WI38 (cell line): ENCODE measurements around the gene MANEAL.

Experiments used
- H3K4me3 ChIP-seq: 2 replicates; pipeline ENCODE4 v1.5.1; 2011; ENCODE audit warnings: low read depth, mild to moderate bottlenecking, control low read depth, low read length
- TF ChIP-seq, protein P1 (sequence below): IDR thresholded peaks from 2 replicates; pipeline ENCODE4 v1.5.1; 2012; ENCODE audit warnings: low read depth, mild to moderate bottlenecking, control low read depth, low read length

MANEAL gene

DNA sequence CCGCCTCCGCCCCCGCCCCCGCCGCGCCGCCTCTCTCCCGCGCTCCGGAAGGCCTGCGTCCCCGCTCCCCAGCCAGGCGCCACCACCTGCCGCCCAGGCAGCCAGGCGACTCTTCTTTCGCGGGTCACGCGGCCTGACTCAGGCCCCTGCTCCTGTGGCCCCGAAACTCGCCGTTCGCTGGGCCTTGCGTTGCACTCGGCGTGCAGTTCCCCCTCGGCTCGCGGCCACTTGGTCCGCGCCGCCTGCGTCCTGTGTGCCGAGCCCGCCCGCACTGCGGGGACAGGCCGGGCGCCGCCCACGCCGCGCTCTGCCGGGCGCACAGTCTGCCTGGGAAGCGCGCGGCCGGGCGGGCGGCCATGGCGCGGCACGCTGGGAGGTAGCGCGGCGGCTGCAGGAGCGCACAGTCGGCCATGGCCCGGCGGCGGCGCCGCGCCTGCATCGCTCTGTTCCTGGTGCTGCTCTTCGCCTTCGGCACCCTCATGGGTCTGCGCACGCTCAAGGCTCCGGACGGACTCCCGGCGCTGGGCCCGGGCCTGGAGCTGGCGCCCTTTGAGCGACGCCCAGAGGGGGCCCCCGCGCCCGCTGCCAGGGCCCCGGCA is at the start of gene MANEAL:
Gene MANEAL (plus strand): TSS at position 75 of the 599 bp plus-strand sequence. CDS start 336 bp downstream, at position 411.
- TF ChIP-seq, protein P1, sequence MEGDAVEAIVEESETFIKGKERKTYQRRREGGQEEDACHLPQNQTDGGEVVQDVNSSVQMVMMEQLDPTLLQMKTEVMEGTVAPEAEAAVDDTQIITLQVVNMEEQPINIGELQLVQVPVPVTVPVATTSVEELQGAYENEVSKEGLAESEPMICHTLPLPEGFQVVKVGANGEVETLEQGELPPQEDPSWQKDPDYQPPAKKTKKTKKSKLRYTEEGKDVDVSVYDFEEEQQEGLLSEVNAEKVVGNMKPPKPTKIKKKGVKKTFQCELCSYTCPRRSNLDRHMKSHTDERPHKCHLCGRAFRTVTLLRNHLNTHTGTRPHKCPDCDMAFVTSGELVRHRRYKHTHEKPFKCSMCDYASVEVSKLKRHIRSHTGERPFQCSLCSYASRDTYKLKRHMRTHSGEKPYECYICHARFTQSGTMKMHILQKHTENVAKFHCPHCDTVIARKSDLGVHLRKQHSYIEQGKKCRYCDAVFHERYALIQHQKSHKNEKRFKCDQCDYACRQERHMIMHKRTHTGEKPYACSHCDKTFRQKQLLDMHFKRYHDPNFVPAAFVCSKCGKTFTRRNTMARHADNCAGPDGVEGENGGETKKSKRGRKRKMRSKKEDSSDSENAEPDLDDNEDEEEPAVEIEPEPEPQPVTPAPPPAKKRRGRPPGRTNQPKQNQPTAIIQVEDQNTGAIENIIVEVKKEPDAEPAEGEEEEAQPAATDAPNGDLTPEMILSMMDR = no peak
- peak within 1 kb of the TSS; percentile 50 for H3K4me3 ChIP-seq

DNA sequence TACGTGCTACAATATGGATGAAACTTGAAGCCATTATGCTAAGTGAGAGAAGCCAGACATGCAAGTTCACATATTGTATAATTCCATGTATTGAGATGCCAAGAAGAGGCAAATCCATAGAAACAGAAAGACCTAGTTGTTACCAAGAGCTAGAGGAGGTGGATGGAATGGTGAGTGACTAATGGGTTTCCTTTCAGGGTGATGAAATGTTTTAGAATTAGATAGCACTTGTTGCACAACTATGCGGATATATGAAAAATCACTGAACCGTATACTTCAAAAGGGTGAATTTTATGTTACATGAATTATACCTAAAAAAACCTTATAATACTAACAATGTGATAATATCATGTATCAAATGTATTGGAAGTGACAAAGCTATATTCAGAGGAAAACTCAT is 46.8 kb upstream of the MANEAL start:
- no peak overlapping the region for H3K4me3 ChIP-seq
- TF ChIP-seq, protein P1 = no peak

- H3K4me3 ChIP-seq = no peak overlapping the region
- TF ChIP-seq, protein P1 = no peak
Measured at GRCh38 chr1:37748565-37748964, 45.1 kb upstream of the MANEAL start.

- no peak overlapping the region for H3K4me3 ChIP-seq
- TF ChIP-seq, protein P1 = no peak
Measured at GRCh38 chr1:37752213-37752582, 41.4 kb upstream of the MANEAL start.

DNA sequence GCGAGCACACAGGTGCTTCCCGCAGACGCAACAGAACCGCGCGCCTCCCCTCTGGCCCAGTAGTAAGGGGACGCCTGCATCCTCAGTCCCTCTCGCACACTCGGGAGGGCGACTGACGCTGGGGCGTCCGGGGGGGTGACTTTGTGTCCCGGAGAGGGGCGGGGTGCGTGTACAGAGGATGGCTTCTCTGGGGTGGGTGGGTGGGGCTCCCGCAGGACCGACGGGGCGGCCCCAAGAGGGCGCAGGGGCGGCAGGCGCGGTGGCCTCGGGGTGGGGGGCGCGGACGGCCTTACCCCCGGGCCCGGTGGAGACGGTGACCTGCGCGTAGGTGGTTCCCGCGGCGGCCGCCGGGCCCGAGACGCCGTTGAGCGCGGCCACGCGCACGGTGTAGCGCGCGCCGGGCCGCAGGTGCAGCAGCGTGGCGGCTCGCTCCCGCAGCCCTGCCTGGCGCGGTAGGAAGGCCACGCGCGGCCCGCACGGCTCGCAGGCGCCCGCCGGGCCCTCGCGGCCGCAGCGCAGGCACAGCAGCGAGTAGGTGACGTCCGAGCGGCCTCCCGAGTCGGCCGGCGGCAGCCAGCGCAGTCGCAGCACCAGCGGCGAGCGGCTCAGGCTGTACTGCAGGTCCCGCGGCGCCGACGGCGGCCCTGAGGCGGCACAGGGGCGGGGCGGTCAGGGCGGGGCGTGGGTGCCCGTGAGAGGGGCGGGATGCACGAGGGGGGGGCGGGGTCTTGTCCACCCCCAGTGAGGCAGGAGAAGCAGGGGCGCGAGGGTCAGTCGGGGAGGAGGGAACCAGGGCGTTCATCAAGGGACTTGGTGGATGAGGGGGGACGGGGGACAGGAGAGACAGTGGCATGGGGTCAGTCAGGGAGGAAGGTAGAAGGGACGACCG is 40.8 kb upstream of the MANEAL start:
- no peak overlapping the region for H3K4me3 ChIP-seq

DNA sequence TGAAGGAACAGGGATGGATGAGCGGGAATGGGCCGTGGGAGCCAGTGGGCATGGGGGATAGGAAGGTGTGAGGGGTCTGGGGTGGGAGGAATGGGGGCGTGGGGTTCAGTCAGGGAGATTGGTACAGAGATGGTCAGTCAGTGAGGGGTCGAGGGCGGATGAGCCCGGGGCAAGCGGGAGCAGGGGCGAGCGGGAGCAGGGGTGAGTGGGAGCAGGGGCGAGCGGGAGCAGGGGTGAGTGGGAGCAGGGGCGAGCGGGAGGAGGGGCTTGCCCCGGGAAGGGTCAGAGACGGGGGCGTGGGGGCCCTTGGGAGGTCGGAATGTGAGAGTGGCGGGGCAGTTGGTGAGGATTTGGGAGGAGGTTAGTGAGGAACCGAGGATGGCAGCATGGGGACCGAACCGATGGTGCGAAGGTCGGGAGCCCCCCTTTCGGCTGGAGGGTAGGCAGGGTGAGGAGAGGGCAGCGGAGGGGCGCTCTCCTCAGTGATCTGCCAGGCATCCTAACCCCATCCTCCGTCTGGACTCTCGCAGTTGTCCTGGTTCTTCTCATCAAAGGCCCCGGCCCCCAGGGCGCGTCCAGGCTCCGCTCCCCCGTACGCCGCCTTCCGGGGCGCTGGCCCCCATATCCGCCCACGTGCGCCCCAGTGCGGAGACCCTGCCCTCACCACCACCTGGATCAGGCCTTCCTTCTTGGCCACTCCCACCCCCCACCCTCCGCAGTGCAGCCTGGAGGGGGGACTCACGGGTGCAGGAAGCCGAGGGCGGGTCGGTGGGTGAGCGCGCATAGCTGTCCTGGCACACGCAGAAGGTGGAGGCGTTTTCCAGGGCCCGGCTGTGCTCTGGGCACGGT is 40.0 kb upstream of the MANEAL start:
- TF ChIP-seq, protein P1 = no peak
- H3K4me3 ChIP-seq = no peak overlapping the region

More for the DNA sequence above, 40.8 kb upstream of the MANEAL start:
- TF ChIP-seq, protein P1 = no peak
